GM12878 (cell line): ENCODE measurements around the gene WNT5B. TPM values are rescaled to one million over a fixed set of nuclear protein-coding genes. Genes with fewer than 3 reads are reported as not detected.
A peak's percentile ranks its signal among the peaks of the same experiment; 100 is the strongest.

Experiments
- CHD1 ChIP-seq: IDR thresholded peaks from 2 replicates; pipeline ENCODE4 v1.6.1; 2012; ENCODE audit warnings: low read depth, low read length, improper control_type of control experiment
- MYC ChIP-seq: IDR thresholded peaks from 2 replicates; pipeline ENCODE4 v1.6.1; 2011; ENCODE audit warnings: mild to moderate bottlenecking, low read length, moderate library complexity, inconsistent platforms; ENCODE audit not compliant: insufficient read depth, insufficient replicate concordance, insufficient read length, severe bottlenecking
- RAD21 ChIP-seq: IDR thresholded peaks from 2 replicates; pipeline ENCODE4 v1.6.1; 2011; ENCODE audit warnings: mild to moderate bottlenecking, low read depth, low read length, moderate library complexity; ENCODE audit not compliant: insufficient read depth
- RB1 ChIP-seq: fragments of 450-650 bp; formaldehyde crosslinking; IDR thresholded peaks from 2 replicates; pipeline ENCODE4 v1.6.1; 2017; ENCODE audit warnings: mild to moderate bottlenecking, borderline replicate concordance
- RBBP5 ChIP-seq: fragments of 200-600 bp; sonication (generic); conservative IDR thresholded peaks from 2 replicates; pipeline ENCODE4 v1.6.1; 2016
- RCOR1 ChIP-seq: conservative IDR thresholded peaks from 2 replicates; pipeline ENCODE4 v1.6.1; 2012; ENCODE audit warnings: low read depth, low read length, improper control_type of control experiment
- RELB ChIP-seq: fragments of 450-650 bp; IDR thresholded peaks from 2 replicates; pipeline ENCODE4 v1.6.1; 2017; ENCODE audit warnings: low read depth, mild to moderate bottlenecking, moderate library complexity
- RUNX3 ChIP-seq: IDR thresholded peaks from 2 replicates; pipeline ENCODE4 v1.6.1; 2012; ENCODE audit warnings: low read length, inconsistent platforms
- polyA plus RNA-seq, 11 experiments: library from polyadenylated mRNA; depleted of rRNA in 4 of 11; unstranded in 6 of 11; stranded (reverse) in 5 of 11; fragments of >200 nt; fragmentation: Nextera tagmentation in 4 of 11; fragmentation: Illumina TruSeq in 1 of 11; extraction: Ambion mirVana in 4 of 11; extraction: Trizol in 1 of 11; gene quantifications; 1 replicate in 1 of 11; 2 replicates in 10 of 11; pipeline versions ENCODE4 v1.2.1 to v1.2.3, GENCODE V29; 2011 to 2016; ENCODE audit warnings: inconsistent platforms in 2 of 11, missing spikeins in 2 of 11, low read depth in 1 of 11
- total RNA-seq, 4 experiments: library from RNA; depleted of rRNA in 3 of 4; stranded (reverse); fragments of >200 nt in 3 of 4; fragmentation: Illumina TruSeq in 1 of 4; extraction: Trizol in 1 of 4; gene quantifications; 2 replicates each; pipeline versions ENCODE4 v1.2.1 to v1.2.3, GENCODE V29; 2013 to 2021

Gene WNT5B
- total and polyA plus RNA-seq, 10 of the 15 experiments (the other 5 are each of a cell fraction or from before 2014, with no cell fraction given) = 0.45 to 18.3 (median 5.4) TPM

- TF ChIP-seq RUNX3 (peak; percentile 67), RBBP5 (no peak), MYC (no peak), RAD21 (peak; percentile 75), CHD1 (no peak), RELB (no peak), RB1 (peak; percentile 69; the same call in 1 of the 2 replicates), RCOR1 (0 out of 2 replicates have a peak, but pooled peaks have one; percentile 43)
These were observed 23.7 kb upstream of the WNT5B start (continued) for GRCh38 chr12:1605129-1606020.
